HepG2 (cell line): ENCODE data around the gene SAMD4A. TPM values are rescaled to one million over a fixed set of nuclear protein-coding genes. Genes with fewer than 3 reads are reported as not detected.

Experiments used
- HMG20A ChIP-seq: IDR thresholded peaks from 2 replicates; pipeline ENCODE4 v1.6.1; 2016; ENCODE audit warnings: borderline replicate concordance
- MEF2D ChIP-seq: sonication (generic); formaldehyde crosslinking; IDR thresholded peaks from 2 replicates; pipeline ENCODE4 v1.5.1; 2020; ENCODE audit warnings: mild to moderate bottlenecking, missing genetic modification reagents
- NFYC ChIP-seq: IDR thresholded peaks from 2 replicates; pipeline ENCODE4 v1.6.1; 2016; ENCODE audit warnings: missing genetic modification reagents, missing compliant biosample characterization
- RBM22 ChIP-seq: fragments of 200-400 bp; formaldehyde crosslinking; optimal IDR thresholded peaks from 2 replicates; pipeline ENCODE3; 2017; ENCODE audit warnings: mild to moderate bottlenecking, low read length, moderate library complexity
- SOX13 ChIP-seq, 3 experiments: fragments of 450-650 bp in 1 of 3; sonication (generic) in 1 of 3; formaldehyde crosslinking in 1 of 3; IDR thresholded peaks in 2 of 3; conservative IDR thresholded peaks in 1 of 3; 2 replicates each; pipeline versions ENCODE4 v1.5.0 to v1.6.1; 2016 to 2020; ENCODE audit warnings: antibody characterized with exemption in 1 of 3, mild to moderate bottlenecking in 1 of 3, missing compliant biosample characterization in 1 of 3, missing genetic modification reagents in 1 of 3, moderate library complexity in 1 of 3
- ZNF572 ChIP-seq: sonication (generic); formaldehyde crosslinking; IDR thresholded peaks from 2 replicates; pipeline ENCODE4 v1.5.1; 2020; ENCODE audit warnings: mild to moderate bottlenecking, missing genetic modification reagents
- ZSCAN20 ChIP-seq: sonication (generic); formaldehyde crosslinking; IDR thresholded peaks from 2 replicates; pipeline ENCODE4 v1.4.0; 2020; ENCODE audit warnings: missing genetic modification reagents, mild to moderate bottlenecking, borderline replicate concordance
- polyA plus RNA-seq, 8 experiments: library from polyadenylated mRNA; depleted of rRNA in 3 of 8; stranded (reverse) in 7 of 8; unstranded in 1 of 8; fragments of >200 nt; fragmentation: Illumina TruSeq in 4 of 8; extraction: Trizol in 4 of 8; gene quantifications; 2 replicates each; pipeline versions ENCODE4 v1.2.1 to v1.2.3, GENCODE V29; 2011 to 2016; ENCODE audit warnings: low read depth in 4 of 8, missing spikeins in 1 of 8, mixed read lengths in 1 of 8; ENCODE audit not compliant: insufficient read depth in 1 of 8
- total RNA-seq, 5 experiments: library from RNA; depleted of rRNA; stranded (reverse); fragments of >200 nt; fragmentation: Illumina TruSeq; extraction: Trizol; gene quantifications; 2 replicates each; pipeline ENCODE4 v1.2.3, GENCODE V29; 2016; ENCODE audit warnings: low read depth in 1 of 5
- TF ChIP-seq, protein P1 (sequence below): sonication (generic); formaldehyde crosslinking; IDR thresholded peaks from 2 replicates; pipeline ENCODE4 v1.4.0; 2020; ENCODE audit warnings: missing genetic modification reagents, borderline replicate concordance
- TF ChIP-seq, protein P2 (sequence below): sonication (generic); formaldehyde crosslinking; IDR thresholded peaks from 2 replicates; pipeline ENCODE4 v1.9.0; 2021; ENCODE audit warnings: missing genetic modification reagents, borderline replicate concordance
- TF ChIP-seq, protein P3 (sequence below): sonication (generic); formaldehyde crosslinking; IDR thresholded peaks from 2 replicates; pipeline ENCODE4 v1.4.0; 2020; ENCODE audit warnings: missing genetic modification reagents
- TF ChIP-seq, protein P4 (sequence below): sonication (generic); formaldehyde crosslinking; IDR thresholded peaks from 2 replicates; pipeline ENCODE4 v1.4.0; 2020; ENCODE audit warnings: missing genetic modification reagents, mild to moderate bottlenecking, borderline replicate concordance

SAMD4A gene
- total and polyA plus RNA-seq, 2 of the 13 experiments (the other 11 are each of a cell fraction or from before 2014, with no cell fraction given), result 11.8 to 13.0 TPM

DNA sequence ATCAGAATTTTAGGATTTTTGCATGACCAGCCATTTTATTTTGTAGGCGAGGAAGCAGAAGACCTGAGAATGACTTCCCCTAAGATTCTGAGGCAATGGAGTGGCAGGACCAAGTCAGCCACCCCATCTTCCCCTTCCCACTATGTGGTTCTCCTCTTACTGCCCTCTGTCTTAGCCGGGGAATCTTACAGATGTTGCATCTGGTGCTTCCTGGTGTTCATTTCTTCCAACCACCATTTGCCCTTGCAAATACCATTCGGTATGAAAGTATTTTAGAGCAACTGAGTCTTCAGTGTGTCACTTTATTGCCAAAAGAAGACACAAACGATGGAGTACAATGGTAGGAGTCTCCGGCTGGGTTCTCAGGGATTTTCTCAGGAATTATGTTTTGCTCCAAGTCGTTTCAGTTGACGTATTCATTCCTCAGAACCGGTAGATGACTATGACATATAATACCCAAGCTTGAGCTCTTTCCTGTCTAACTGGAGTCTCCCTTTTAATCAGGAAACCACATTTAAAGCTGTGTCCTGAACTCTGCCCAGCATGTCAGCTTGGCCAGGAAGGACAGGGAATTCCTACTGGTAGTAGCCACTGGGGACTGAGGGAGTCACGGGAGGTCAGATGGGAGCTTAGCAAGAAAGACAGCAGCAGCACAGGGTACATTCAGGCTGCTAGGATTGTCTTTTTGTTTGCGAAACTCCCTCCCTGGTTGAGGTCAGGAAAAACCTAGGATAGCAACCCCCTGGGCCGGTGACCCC is 87.0 kb downstream of the SAMD4A start (continued):
- TF ChIP-seq, protein P1, sequence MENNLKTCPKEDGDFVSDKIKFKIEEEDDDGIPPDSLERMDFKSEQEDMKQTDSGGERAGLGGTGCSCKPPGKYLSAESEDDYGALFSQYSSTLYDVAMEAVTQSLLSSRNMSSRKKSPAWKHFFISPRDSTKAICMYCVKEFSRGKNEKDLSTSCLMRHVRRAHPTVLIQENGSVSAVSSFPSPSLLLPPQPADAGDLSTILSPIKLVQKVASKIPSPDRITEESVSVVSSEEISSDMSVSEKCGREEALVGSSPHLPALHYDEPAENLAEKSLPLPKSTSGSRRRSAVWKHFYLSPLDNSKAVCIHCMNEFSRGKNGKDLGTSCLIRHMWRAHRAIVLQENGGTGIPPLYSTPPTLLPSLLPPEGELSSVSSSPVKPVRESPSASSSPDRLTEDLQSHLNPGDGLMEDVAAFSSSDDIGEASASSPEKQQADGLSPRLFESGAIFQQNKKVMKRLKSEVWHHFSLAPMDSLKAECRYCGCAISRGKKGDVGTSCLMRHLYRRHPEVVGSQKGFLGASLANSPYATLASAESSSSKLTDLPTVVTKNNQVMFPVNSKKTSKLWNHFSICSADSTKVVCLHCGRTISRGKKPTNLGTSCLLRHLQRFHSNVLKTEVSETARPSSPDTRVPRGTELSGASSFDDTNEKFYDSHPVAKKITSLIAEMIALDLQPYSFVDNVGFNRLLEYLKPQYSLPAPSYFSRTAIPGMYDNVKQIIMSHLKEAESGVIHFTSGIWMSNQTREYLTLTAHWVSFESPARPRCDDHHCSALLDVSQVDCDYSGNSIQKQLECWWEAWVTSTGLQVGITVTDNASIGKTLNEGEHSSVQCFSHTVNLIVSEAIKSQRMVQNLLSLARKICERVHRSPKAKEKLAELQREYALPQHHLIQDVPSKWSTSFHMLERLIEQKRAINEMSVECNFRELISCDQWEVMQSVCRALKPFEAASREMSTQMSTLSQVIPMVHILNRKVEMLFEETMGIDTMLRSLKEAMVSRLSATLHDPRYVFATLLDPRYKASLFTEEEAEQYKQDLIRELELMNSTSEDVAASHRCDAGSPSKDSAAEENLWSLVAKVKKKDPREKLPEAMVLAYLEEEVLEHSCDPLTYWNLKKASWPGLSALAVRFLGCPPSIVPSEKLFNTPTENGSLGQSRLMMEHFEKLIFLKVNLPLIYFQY, result no peak
- TF ChIP-seq, protein P2, sequence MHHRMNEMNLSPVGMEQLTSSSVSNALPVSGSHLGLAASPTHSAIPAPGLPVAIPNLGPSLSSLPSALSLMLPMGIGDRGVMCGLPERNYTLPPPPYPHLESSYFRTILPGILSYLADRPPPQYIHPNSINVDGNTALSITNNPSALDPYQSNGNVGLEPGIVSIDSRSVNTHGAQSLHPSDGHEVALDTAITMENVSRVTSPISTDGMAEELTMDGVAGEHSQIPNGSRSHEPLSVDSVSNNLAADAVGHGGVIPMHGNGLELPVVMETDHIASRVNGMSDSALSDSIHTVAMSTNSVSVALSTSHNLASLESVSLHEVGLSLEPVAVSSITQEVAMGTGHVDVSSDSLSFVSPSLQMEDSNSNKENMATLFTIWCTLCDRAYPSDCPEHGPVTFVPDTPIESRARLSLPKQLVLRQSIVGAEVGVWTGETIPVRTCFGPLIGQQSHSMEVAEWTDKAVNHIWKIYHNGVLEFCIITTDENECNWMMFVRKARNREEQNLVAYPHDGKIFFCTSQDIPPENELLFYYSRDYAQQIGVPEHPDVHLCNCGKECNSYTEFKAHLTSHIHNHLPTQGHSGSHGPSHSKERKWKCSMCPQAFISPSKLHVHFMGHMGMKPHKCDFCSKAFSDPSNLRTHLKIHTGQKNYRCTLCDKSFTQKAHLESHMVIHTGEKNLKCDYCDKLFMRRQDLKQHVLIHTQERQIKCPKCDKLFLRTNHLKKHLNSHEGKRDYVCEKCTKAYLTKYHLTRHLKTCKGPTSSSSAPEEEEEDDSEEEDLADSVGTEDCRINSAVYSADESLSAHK (CRISPR knock-in tag), result no peak
- TF ChIP-seq ZSCAN20 (CRISPR knock-in tag) (no peak), ZNF572 (CRISPR knock-in tag) (no peak), SOX13 (IDR thresholded peaks at IDR 0.05) (no peak), SOX13 (CRISPR knock-in tag; conservative IDR thresholded peaks at IDR 0.05 in 1 of 2, IDR thresholded peaks at IDR 0.05 in 1 of 2) (peak in 1 of 2 experiments; percentile 71; a peak in 2 of 4 replicates), HMG20A (CRISPR knock-in tag) (peak; percentile 69; the same call in 1 of the 2 replicates), NFYC (CRISPR knock-in tag) (no peak), MEF2D (CRISPR knock-in tag) (0 out of 2 replicates have a peak, but pooled peaks have one; percentile 16), RBM22 (peak; percentile 50)
- TF ChIP-seq, protein P3, sequence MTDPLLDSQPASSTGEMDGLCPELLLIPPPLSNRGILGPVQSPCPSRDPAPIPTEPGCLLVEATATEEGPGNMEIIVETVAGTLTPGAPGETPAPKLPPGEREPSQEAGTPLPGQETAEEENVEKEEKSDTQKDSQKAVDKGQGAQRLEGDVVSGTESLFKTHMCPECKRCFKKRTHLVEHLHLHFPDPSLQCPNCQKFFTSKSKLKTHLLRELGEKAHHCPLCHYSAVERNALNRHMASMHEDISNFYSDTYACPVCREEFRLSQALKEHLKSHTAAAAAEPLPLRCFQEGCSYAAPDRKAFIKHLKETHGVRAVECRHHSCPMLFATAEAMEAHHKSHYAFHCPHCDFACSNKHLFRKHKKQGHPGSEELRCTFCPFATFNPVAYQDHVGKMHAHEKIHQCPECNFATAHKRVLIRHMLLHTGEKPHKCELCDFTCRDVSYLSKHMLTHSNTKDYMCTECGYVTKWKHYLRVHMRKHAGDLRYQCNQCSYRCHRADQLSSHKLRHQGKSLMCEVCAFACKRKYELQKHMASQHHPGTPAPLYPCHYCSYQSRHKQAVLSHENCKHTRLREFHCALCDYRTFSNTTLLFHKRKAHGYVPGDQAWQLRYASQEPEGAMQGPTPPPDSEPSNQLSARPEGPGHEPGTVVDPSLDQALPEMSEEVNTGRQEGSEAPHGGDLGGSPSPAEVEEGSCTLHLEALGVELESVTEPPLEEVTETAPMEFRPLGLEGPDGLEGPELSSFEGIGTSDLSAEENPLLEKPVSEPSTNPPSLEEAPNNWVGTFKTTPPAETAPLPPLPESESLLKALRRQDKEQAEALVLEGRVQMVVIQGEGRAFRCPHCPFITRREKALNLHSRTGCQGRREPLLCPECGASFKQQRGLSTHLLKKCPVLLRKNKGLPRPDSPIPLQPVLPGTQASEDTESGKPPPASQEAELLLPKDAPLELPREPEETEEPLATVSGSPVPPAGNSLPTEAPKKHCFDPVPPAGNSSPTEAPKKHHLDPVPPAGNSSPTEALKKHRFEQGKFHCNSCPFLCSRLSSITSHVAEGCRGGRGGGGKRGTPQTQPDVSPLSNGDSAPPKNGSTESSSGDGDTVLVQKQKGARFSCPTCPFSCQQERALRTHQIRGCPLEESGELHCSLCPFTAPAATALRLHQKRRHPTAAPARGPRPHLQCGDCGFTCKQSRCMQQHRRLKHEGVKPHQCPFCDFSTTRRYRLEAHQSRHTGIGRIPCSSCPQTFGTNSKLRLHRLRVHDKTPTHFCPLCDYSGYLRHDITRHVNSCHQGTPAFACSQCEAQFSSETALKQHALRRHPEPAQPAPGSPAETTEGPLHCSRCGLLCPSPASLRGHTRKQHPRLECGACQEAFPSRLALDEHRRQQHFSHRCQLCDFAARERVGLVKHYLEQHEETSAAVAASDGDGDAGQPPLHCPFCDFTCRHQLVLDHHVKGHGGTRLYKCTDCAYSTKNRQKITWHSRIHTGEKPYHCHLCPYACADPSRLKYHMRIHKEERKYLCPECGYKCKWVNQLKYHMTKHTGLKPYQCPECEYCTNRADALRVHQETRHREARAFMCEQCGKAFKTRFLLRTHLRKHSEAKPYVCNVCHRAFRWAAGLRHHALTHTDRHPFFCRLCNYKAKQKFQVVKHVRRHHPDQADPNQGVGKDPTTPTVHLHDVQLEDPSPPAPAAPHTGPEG, result peak; percentile 83; the same call in 1 of the 2 replicates
- TF ChIP-seq, protein P4, sequence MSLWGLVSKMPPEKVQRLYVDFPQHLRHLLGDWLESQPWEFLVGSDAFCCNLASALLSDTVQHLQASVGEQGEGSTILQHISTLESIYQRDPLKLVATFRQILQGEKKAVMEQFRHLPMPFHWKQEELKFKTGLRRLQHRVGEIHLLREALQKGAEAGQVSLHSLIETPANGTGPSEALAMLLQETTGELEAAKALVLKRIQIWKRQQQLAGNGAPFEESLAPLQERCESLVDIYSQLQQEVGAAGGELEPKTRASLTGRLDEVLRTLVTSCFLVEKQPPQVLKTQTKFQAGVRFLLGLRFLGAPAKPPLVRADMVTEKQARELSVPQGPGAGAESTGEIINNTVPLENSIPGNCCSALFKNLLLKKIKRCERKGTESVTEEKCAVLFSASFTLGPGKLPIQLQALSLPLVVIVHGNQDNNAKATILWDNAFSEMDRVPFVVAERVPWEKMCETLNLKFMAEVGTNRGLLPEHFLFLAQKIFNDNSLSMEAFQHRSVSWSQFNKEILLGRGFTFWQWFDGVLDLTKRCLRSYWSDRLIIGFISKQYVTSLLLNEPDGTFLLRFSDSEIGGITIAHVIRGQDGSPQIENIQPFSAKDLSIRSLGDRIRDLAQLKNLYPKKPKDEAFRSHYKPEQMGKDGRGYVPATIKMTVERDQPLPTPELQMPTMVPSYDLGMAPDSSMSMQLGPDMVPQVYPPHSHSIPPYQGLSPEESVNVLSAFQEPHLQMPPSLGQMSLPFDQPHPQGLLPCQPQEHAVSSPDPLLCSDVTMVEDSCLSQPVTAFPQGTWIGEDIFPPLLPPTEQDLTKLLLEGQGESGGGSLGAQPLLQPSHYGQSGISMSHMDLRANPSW (CRISPR knock-in tag), result 0 out of 2 replicates have a peak, but pooled peaks have one; percentile 32
